Activated CD8-positive, alpha-beta memory T cell treated with anti-CD3 and anti-CD28 coated beads for 4 hours (primary cell): ENCODE data around the gene GAL3ST1.
"Not testable (repeated sequence)": the region's sequence is repeated elsewhere in the genome, so short reads cannot be mapped to it uniquely, and the experiment has no call there.

ENCODE experiments used
- DNase-seq, 2 donors: peaks; one replicate each; pipeline ENCODE4 v3.0.0-alpha.2; 2020; ENCODE audit warnings: low read depth in 2 of 2

Gene GAL3ST1

DNA sequence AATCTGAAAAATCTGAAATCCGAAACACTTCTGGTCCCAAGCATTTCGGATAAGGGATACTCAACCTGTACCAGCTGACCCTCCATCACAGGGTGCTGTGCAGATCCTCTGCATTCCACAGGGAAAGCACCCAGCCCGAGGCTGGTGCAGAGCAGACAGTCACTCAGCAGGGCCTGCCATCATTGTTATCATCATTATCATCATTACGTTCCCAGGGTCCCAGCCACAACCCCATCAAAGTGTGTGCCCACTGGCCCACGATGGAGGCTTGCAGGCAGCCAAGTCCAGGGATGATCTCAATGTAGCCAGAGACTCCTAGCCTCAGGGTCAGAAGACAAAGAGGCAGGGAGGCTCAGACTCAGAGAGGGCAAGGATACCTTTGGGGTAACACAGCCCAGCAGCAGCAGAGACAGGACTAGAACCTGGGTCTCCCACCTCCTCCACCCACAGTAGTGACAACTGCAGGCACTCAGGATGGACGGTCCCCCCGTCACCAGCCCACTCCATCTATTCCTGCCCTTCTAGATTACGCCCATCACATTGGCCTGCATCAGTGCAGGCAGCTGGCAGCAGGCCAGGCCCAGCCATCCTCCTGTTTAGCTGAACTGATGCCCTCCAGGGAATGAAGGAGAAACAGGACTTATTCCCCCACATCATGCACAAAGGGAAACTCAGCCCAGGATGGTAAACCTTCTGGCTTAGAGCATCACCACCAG is 10.3 kb downstream of the GAL3ST1 start:
- DNase-seq, result no peak

- DNase-seq, result no peak
Measured at GRCh38 chr22:30562366-30562765, 12.1 kb downstream of the GAL3ST1 start.

GRCh38 chr22:30561402-30562189 is 12.9 kb downstream of the GAL3ST1 start:
- DNase-seq, result no peak

GRCh38 chr22:30560643-30561202 is 13.7 kb downstream of the GAL3ST1 start:
- DNase-seq, result not testable (repeated sequence)

- DNase-seq, result no peak
Measured at GRCh38 chr22:30559889-30560288, 14.6 kb downstream of the GAL3ST1 start.

- no peak for DNase-seq
Measured at GRCh38 chr22:30557243-30557642, 17.2 kb downstream of the GAL3ST1 start.

- DNase-seq, result no peak
Measured at GRCh38 chr22:30556388-30556787, 18.1 kb downstream of the GAL3ST1 start.

GRCh38 chr22:30555282-30556210 is 18.9 kb downstream of the GAL3ST1 start:
- no peak for DNase-seq

- DNase-seq, result no peak
Measured at GRCh38 chr22:30553971-30554370, 20.5 kb downstream of the GAL3ST1 start.

DNA sequence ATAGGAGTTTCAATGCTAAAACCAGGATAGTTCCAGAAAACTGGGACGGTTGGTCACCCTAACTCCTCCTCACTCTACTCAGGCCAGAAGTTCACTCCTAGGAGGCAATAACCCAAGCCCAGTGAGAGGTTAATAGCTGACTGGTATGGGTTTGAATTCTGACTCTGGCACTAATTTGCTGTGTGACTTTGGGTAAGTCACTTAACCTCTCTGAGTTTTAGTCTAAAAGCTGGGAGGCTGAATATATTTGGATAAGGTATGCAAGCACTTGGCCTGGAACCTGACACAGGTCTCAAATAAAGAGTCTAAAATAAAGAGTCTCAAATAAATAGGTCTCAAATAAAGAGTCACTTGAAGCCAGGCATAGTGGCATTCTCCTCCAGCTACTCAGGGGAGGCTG is 21.7 kb downstream of the GAL3ST1 start:
- DNase-seq, result no peak

DNA sequence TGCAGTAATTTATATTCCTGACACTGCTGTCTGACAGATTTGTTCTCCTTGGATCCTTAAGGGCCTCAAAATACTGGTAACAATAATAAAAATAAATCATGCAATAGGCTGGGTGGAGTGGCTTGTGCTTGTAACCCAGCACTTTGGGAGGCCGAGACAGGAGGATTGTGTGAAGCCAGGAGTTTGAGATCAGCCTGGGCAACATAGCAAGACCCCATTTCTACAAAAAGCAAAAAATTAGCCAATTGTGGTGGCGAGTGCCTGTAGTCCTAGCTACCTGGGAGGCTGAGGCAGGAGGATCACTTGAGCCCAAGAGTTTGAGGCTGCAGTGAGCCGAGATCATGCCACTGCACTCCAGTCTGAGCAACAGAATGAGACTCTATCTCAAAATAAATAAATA is 22.7 kb downstream of the GAL3ST1 start:
- DNase-seq, result not testable (repeated sequence)

GRCh38 chr22:30547188-30547587 is 27.3 kb downstream of the GAL3ST1 start:
- no peak for DNase-seq

GRCh38 chr22:30546616-30547015 is 27.8 kb downstream of the GAL3ST1 start, which contains the start of gene SEC14L6:
SEC14L6 (minus strand) TSS chr22:30546741; CDS start chr22:30546682, 59 bp downstream.
- DNase-seq, result no peak

GRCh38 chr22:30542811-30543188 is 31.7 kb downstream of the GAL3ST1 start:
- no peak for DNase-seq

DNA sequence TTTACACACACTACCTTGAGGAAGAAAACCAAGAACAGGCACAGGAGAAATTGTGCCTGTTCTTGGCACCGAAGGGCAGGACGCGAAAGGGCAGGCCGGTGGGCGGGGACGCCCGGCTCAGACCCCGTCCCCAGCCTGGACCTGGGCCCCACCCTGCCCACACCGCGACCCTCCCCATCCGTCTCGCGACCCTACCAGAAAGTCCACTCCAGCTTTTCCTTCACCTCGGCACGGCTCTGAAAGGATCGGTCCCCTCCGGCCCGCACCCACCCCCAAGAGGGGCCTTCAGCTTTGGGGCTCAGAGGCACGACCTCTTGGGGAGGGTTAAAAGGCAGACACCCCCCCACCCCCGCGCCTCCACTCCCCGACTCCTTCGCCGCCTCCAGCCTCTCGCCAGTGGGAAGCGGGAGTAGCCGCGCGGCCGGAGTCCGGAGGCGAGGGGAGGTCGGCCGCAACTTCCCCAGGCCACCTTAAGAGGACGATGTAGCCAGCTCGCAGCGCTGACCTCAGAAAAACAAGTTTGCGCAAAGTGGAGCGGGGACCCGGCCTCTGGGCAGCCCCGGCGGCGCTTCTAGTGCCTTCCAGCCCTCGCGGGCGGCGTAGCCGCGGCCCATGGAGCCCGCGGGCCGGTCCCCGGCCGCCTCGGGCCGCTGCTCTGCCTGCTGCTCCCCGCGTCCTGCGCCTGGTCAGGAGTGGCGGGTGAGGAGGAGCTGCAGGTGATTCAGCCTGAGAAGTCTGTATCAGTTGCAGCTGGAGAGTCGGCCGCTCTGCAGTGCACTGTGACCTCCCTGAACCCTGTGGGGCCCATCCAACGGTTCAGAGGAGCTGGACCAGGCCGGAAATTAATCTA is 32.3 kb downstream of the GAL3ST1 start:
- no peak for DNase-seq

DNA sequence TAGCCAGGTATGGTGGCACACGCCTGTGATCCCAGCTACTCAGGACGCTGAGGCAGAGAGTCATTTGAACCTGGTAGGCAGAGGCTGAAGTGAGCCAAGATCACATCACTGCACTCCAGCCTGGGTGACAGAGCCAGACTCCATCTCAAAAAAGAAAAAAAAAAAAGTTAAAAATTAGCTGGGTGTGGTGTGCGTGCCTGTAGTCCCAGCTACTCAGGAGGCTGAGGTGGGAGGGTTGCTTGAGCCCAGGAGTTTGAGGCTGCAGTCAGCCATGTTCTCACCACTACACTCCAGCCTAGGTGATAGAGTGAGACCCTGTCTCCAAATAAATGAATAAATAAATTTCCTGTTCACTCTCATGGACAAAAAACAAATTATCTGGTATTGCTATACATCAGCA is 33.0 kb downstream of the GAL3ST1 start:
- DNase-seq, result not testable (repeated sequence)

DNA sequence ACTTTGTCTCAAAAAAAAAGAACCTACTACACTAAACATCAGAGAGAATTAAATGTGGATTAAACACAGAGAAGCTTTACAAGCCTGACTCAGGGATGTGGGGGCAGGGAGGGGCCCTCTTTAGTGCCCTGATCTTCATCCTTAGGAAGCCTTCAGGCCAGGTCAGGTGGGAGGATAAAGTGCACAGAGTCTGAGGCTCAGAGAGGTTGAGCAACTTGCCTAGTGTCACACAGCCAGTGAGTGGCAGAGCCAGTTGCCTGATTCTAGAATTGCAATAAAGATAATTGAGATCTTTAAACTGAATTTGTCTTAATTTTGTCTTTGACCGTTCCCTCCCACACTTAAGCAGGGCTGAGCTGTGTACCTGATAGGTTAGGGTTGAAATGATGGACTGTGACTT is 35.1 kb downstream of the GAL3ST1 start:
- no peak for DNase-seq

- no peak for DNase-seq
Measured at GRCh38 chr22:30538280-30538679, 36.2 kb downstream of the GAL3ST1 start.

DNA sequence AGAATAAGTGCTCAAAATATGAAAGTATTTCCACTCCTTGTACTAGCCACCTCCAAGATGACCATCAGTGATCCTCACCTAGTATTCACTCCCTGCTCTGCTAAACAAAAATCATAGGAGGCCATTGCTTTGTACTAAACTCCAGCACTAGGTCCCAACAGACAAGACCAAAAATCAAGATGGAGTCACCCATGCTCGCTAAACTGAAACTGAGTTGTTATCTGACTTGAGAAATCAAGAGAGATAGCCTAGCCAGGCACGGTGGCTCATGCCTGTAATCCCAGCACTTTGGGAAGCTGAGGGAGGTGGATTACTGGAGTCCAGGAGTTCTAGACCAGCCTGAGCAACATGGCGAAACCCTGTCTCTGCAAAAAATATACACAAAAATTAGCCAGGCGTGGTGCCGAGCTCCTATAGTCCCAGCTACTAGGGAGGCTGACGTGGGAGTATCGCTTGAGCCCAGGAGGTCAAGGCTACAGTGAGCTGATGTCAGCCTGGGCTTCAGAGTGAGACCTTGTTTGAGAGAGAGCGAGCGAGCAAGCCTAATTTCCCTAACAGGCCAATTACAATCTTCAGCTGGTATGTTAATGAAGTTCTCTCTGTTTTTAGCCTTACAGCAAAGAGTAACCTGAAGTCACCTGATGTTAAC is 37.3 kb downstream of the GAL3ST1 start:
- DNase-seq, result no peak

DNA sequence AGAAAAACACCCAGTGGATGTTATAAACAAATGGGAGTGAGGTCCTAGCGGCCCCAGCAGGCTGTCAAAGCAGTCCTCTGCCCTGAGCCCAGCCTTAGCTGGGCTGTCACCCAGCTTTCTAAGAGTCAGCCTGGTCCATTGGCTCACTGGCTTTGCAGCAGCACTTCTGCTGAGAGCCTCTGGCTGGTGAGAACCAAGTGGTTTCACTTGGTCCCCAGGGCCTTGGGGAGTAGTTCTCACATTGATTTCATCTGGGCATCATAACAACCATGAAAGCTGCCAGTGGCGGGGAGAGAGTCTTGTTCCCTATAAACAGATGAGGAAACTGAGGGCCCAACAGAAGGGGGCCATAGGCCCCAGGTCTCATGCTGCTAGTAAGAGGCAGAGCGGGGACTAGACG is 39.3 kb downstream of the GAL3ST1 start:
- no peak for DNase-seq
